OCI-LY7 (cell line): ENCODE results near the gene FGGY.

Source experiments
- CTCF ChIP-seq: fragments of 200-600 bp; sonication (generic); conservative IDR thresholded peaks from 2 replicates; pipeline ENCODE4 v1.5.1; 2014; ENCODE audit warnings: mild to moderate bottlenecking, antibody characterized with exemption, low read length, moderate library complexity, mixed read lengths
- EZH2phosphoT487 ChIP-seq: fragments of 200-600 bp; sonication (generic); IDR thresholded peaks from 2 replicates; pipeline ENCODE4 v1.6.1; 2018; ENCODE audit warnings: low read depth, borderline replicate concordance, mild to moderate bottlenecking, mixed run types, antibody characterized with exemption, low read length, moderate library complexity, mixed read lengths

- no peak for TF ChIP-seq CTCF
- no peak for TF ChIP-seq EZH2phosphoT487
Measured at GRCh38 chr1:59697150-59697800, 400.4 kb downstream of the FGGY start.
